HepG2 (cell line): ENCODE measurements around the gene CHST11. TPM values are rescaled to one million over a fixed set of nuclear protein-coding genes. Genes with fewer than 3 reads are reported as not detected.

ENCODE experiments used
- ARNT ChIP-seq: fragments of 450-650 bp; IDR thresholded peaks from 2 replicates; pipeline ENCODE4 v1.6.1; 2017
- ETV6 ChIP-seq: sonication (generic); formaldehyde crosslinking; conservative IDR thresholded peaks from 2 replicates; pipeline ENCODE4 v1.4.0; 2020; ENCODE audit warnings: missing genetic modification reagents
- SMAD1 ChIP-seq: sonication (generic); formaldehyde crosslinking; IDR thresholded peaks from 2 replicates; pipeline ENCODE4 v1.4.0; 2020; ENCODE audit warnings: missing genetic modification reagents, low read depth, mild to moderate bottlenecking, borderline replicate concordance
- TRIM24 ChIP-seq: sonication (generic); formaldehyde crosslinking; IDR thresholded peaks from 2 replicates; pipeline ENCODE4 v1.8.0; 2022; ENCODE audit warnings: mild to moderate bottlenecking, missing genetic modification reagents
- YEATS2 ChIP-seq: sonication (generic); formaldehyde crosslinking; IDR thresholded peaks from 2 replicates; pipeline ENCODE4 v1.4.0; 2020; ENCODE audit warnings: missing genetic modification reagents, borderline replicate concordance
- ZBTB25 ChIP-seq: IDR thresholded peaks from 2 replicates; pipeline ENCODE4 v1.6.1; 2018; ENCODE audit warnings: missing genetic modification reagents
- ZHX2 ChIP-seq, 2 experiments: sonication (generic) in 1 of 2; formaldehyde crosslinking in 1 of 2; IDR thresholded peaks; 2 replicates each; pipeline versions ENCODE4 v1.6.1 to v1.9.0; 2014 to 2022; ENCODE audit warnings: antibody characterized with exemption in 1 of 2, borderline replicate concordance in 1 of 2, inconsistent platforms in 1 of 2, low read depth in 1 of 2, missing genetic modification reagents in 1 of 2
- ZNF329 ChIP-seq: sonication (generic); formaldehyde crosslinking; IDR thresholded peaks from 2 replicates; pipeline ENCODE4 v1.9.0; 2021; ENCODE audit warnings: low read depth, mild to moderate bottlenecking, missing genetic modification reagents
- ZNF556 ChIP-seq: sonication (generic); formaldehyde crosslinking; IDR thresholded peaks from 2 replicates; pipeline ENCODE4 v1.4.0; 2020; ENCODE audit warnings: mild to moderate bottlenecking, missing genetic modification reagents, borderline replicate concordance
- ZNF576 ChIP-seq: sonication (generic); formaldehyde crosslinking; IDR thresholded peaks from 2 replicates; pipeline ENCODE4 v1.4.0; 2020; ENCODE audit warnings: mild to moderate bottlenecking, missing genetic modification reagents
- polyA plus RNA-seq, 8 experiments: library from polyadenylated mRNA; depleted of rRNA in 3 of 8; stranded (reverse) in 7 of 8; unstranded in 1 of 8; fragments of >200 nt; fragmentation: Illumina TruSeq in 4 of 8; extraction: Trizol in 4 of 8; gene quantifications; 2 replicates each; pipeline versions ENCODE4 v1.2.1 to v1.2.3, GENCODE V29; 2011 to 2016; ENCODE audit warnings: low read depth in 4 of 8, missing spikeins in 1 of 8, mixed read lengths in 1 of 8; ENCODE audit not compliant: insufficient read depth in 1 of 8
- total RNA-seq, 5 experiments: library from RNA; depleted of rRNA; stranded (reverse); fragments of >200 nt; fragmentation: Illumina TruSeq; extraction: Trizol; gene quantifications; 2 replicates each; pipeline ENCODE4 v1.2.3, GENCODE V29; 2016; ENCODE audit warnings: low read depth in 1 of 5

CHST11 gene
- total and polyA plus RNA-seq, 2 of the 13 experiments (the other 11 are each of a cell fraction or from before 2014, with no cell fraction given), result 0.15 TPM; not detected in 1

- TF ChIP-seq ETV6 (CRISPR knock-in tag) (no peak), ARNT (no peak), ZNF576 (CRISPR knock-in tag) (no peak), ZBTB25 (no peak), SMAD1 (no peak), ZHX2 (IDR thresholded peaks at IDR 0.05; ENCODE audit: low read depth) (no peak), ZHX2 (CRISPR knock-in tag; IDR thresholded peaks at IDR 0.05; ENCODE audit: borderline replicate concordance) (no peak), ZNF556 (CRISPR knock-in tag) (no peak), ZNF329 (CRISPR knock-in tag) (no peak), TRIM24 (no peak), YEATS2 (no peak)
Observed at GRCh38 chr12:104713444-104713843, 256.7 kb downstream of the CHST11 start (continued).
